HT1080 (cell line): ENCODE results near the gene IDUA. TPM values are rescaled to one million over a fixed set of nuclear protein-coding genes. Genes with fewer than 3 reads are reported as not detected.
"Not testable (repeated sequence)": the region's sequence is repeated elsewhere in the genome, so short reads cannot be mapped to it uniquely, and the experiment has no call there.

ENCODE experiments used
- DNase-seq: peaks from one replicate; pipeline ENCODE4 v3.0.0-alpha.2; 2015; ENCODE audit warnings: low read depth
- total RNA-seq: library from RNA; depleted of rRNA; stranded (reverse); fragments of >200 nt; shearing (Covaris generic); gene quantifications from 2 replicates; pipeline ENCODE4 v1.2.3, GENCODE V29; 2014; rRNA removed

Gene IDUA
- total RNA-seq, 1 experiment from 2014 or later, result 8.2 TPM

- no peak for DNase-seq
Observed at GRCh38 chr4:1045193-1045594, 58.4 kb downstream of the IDUA start.

GRCh38 chr4:1045595-1046201 lies 58.9 kb downstream of the IDUA start:
- DNase-seq, result no peak

- DNase-seq, result peak; percentile 56
Observed at GRCh38 chr4:1046581-1047011, 59.8 kb downstream of the IDUA start.

GRCh38 chr4:1047106-1047975 lies 60.5 kb downstream of the IDUA start:
- no peak for DNase-seq

- DNase-seq, result no peak
Observed at GRCh38 chr4:1047976-1048772, 61.3 kb downstream of the IDUA start.

GRCh38 chr4:1048773-1049590 lies 62.1 kb downstream of the IDUA start:
- peak; percentile 34 for DNase-seq

- DNase-seq, result no peak
Observed at GRCh38 chr4:1049591-1049905, 62.7 kb downstream of the IDUA start.

GRCh38 chr4:1050486-1051213 lies 63.8 kb downstream of the IDUA start:
- DNase-seq, result no peak

GRCh38 chr4:1051472-1051871 lies 64.6 kb downstream of the IDUA start:
- no peak for DNase-seq

- no peak for DNase-seq
Observed at GRCh38 chr4:1052231-1052671, 65.4 kb downstream of the IDUA start.

GRCh38 chr4:1053080-1053661 lies 66.3 kb downstream of the IDUA start:
- no peak for DNase-seq

- not testable (repeated sequence) for DNase-seq
Observed at GRCh38 chr4:1053891-1054290, 67.0 kb downstream of the IDUA start.

Other genes with a start within 250 kb of the IDUA start
- not detected in 2 replicates for gene CPLX1, start 160.9 kb upstream of the IDUA start, total RNA-seq
- gene GAK, start 54.7 kb upstream of the IDUA start, total RNA-seq, result 101 and 121 TPM in 2 replicates
- 23.1 and 25.7 TPM in 2 replicates for gene TMEM175, start 54.6 kb upstream of the IDUA start, total RNA-seq
- gene DGKQ, start 13.5 kb upstream of the IDUA start, total RNA-seq, result 7.1 and 11.5 TPM in 2 replicates
- gene SLC26A1, start 6.4 kb downstream of the IDUA start, total RNA-seq, result 0.13 and 0.27 TPM in 2 replicates
- 49.4 and 62.9 TPM in 2 replicates for gene FGFRL1, start 24.6 kb downstream of the IDUA start, total RNA-seq
- gene RNF212, start 126.5 kb downstream of the IDUA start, total RNA-seq, result not detected in 2 replicates
- gene SPON2, start 185.5 kb downstream of the IDUA start, total RNA-seq, result 0.20 TPM in 1 of 2 replicates, not detected in the other